Fibroblast of pulmonary artery (primary cell): ENCODE measurements around the gene MLEC.

Experiments used
- DNase-seq: peaks from one replicate; pipeline ENCODE4 v3.0.0-alpha.2; 2010; ENCODE audit warnings: low read depth
- H3K4me3 ChIP-seq: replicated peaks from 2 replicates; pipeline ENCODE4 v1.5.1; 2011; ENCODE audit warnings: low read depth, mild to moderate bottlenecking, control low read depth, low read length, moderate library complexity
- TF ChIP-seq, protein P1 (sequence below): IDR thresholded peaks from 2 replicates; pipeline ENCODE4 v1.5.1; 2011; ENCODE audit warnings: mild to moderate bottlenecking, control low read depth, low read length, inconsistent platforms; ENCODE audit errors: missing control alignments

The MLEC gene

DNA sequence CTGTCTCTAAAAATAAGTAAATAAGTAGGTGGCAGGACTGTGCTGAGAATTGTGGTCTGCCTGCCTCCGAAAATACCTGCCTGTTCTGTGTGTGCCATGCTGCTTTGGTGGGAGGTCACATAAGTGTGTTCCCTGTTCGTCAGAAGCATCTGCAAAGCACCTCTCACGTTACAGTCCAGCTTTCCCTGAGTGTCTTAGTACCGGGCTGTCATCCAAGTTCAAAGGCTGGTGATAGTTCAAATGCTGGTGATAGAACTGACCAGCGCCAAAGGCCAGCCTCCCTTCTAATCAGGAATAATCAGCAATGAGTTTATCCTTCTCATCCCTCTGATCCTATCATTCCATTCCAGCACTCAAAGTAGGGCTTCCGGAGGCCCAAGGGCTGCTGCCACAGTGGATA, 40.9 kb upstream of the MLEC start:
- TF ChIP-seq, protein P1, sequence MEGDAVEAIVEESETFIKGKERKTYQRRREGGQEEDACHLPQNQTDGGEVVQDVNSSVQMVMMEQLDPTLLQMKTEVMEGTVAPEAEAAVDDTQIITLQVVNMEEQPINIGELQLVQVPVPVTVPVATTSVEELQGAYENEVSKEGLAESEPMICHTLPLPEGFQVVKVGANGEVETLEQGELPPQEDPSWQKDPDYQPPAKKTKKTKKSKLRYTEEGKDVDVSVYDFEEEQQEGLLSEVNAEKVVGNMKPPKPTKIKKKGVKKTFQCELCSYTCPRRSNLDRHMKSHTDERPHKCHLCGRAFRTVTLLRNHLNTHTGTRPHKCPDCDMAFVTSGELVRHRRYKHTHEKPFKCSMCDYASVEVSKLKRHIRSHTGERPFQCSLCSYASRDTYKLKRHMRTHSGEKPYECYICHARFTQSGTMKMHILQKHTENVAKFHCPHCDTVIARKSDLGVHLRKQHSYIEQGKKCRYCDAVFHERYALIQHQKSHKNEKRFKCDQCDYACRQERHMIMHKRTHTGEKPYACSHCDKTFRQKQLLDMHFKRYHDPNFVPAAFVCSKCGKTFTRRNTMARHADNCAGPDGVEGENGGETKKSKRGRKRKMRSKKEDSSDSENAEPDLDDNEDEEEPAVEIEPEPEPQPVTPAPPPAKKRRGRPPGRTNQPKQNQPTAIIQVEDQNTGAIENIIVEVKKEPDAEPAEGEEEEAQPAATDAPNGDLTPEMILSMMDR: no peak
- DNase-seq: no peak
- H3K4me3 ChIP-seq: no peak overlapping the region

DNA sequence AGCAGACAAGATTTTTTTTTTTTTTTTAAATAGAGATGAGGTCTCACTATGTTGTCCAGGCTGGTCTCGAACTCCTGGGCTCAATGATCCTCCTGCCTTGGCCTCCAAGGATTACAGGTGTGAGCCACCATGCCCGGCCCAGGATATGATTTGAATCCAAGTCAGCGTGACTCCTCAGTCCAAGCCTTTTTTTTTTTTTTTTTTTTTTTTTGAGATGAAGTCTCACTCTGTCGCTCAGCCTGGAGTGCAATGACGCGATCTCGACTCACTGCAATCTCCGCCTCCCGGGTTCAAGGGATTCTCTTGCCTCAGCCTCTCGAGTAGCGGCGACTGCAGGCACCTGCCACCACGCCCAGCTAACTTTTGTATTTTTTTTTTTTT, 39.6 kb upstream of the MLEC start:
- DNase-seq: no peak
- no peak overlapping the region for H3K4me3 ChIP-seq
- TF ChIP-seq, protein P1: no peak

DNA sequence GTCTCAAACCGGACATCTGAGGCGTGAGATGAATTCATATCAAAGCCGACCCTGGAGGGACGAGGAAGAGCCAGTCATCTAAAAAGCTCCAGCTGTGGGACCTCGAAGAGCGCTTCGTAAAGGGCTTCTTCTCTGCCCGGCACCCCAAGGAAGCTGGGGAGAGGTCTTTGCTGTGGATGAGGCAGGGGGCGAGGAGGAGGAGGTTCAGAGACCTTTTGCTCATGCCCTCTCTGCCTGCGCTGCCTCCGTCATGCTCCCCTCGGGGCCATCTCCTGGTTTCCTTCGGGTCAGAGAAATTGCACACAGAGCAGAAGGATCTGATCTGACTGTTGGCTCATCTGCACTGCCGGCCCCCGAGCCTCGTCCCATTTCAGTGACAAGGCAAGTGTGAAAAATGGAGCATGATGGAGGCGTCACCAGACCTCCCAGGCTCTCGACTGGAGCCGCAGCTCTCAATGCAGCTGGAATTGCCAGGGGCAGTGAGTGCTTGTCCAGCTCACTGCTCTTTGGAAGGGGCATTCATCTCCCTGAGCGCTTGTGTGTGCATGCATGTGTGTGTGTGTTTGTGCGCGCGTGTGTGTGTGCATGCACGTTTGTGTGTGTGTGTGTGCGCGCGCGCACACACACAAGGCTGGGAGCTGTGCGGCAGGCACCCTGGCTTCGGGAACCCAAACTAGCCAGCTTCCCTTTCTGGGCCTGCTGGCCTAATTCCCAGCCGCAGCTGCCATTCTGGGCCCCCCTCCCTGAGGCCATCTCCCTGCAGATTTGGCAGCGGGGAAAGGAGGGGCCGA, 37.3 kb upstream of the MLEC start:
- H3K4me3 ChIP-seq: no peak overlapping the region
- TF ChIP-seq, protein P1: no peak
- DNase-seq: no peak

DNA sequence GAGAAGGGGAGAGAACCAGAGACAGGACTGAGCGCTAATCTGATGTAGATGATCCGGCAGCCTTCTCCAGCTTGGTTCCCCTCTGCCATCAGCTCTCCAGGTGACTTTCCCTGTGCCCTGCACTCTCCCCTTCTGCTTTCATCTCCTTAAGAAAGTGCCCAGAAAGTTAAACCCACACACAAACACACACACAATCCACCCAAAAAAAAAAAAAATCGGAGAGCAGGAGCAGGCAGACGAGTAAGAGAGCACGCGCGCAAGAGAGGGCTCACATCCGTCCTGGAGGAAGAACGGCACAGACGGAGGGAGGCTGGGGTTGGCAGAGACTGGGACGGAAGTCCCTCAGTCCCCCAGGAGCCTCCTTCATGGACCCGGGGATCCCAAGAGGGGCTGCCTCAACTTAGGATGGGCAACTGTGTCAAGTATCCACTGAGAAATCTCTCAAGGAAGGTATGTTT, 36.7 kb upstream of the MLEC start:
- TF ChIP-seq, protein P1: no peak
- no peak for DNase-seq
- no peak overlapping the region for H3K4me3 ChIP-seq

DNA sequence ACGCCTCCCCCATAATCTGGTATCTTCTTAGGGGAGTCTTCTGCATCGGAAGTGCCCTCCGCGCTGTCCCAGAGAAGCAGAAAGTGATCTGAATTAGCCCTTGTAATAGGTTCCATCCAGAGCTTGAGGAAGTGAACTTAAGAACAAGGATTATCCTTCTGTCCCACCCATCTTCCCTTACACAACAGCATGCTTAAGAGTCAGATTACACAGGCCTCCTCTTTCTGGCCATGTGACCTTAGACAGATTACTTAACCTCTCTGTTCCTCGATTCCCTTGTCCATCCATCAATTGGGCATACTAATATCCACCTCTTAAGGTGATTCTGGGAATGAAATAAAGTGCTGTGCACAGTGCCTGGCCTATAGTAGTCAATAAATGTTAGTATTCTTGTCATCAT, 35.1 kb upstream of the MLEC start:
- TF ChIP-seq, protein P1: no peak
- DNase-seq: peak; percentile 45
- no peak overlapping the region for H3K4me3 ChIP-seq

DNA sequence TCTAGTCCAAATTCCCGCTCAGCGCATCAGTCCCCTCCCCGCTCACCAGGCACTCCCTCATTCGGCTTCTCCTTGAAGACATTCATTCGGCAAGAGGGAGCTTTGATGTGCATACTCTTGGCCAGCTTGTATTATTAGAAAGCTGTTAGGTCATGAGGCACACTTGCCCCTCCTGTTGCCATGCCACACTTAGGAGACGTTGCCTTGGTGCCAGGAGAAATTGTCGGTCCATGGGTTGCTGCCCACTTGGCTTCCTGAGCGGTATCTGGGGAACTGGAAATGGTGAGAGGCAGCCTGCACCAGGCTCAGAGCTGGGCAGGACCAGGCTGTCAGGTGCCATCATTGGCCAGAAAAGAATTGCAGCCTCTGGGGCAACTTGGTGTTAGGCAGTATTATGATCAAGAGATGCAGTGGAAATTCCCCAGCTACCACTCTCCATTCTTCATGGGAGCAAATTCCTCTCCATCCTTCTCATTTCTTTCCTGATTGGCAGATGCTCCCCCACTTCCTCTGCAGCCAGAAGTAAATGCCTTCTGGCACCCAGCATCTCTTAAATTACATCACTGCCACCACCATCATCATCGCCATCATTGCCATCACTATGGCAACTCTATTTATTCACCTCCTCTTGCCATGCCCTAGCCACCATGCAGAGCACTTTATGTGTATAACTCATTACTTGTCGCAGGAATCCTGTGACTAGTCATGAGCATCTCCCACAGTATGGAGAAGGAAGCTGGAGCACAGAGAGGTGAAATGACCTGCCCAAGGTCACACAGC, 34.1 kb upstream of the MLEC start:
- no peak overlapping the region for H3K4me3 ChIP-seq
- DNase-seq: no peak
- TF ChIP-seq, protein P1: no peak
